CD4-positive, alpha-beta T cell (primary cell): ENCODE measurements around the gene PPP1R12B. TPM values are rescaled to one million over a fixed set of nuclear protein-coding genes. Genes with fewer than 3 reads are reported as not detected.

Experiments used
- ATAC-seq: fragments of 200-7000 bp; cut with Tn5 transposase; one replicate; pipeline ENCODE4 v1.10.0; 2022; ENCODE audit warnings: mild to moderate bottlenecking; ENCODE audit not compliant: poor library complexity
- CTCF ChIA-PET: fragments of 350-600 bp; sonication (Branson Sonifier 250); formaldehyde crosslinking; loops from one replicate; lab custom pipeline; 2021; ENCODE audit warnings: antibody characterized with exemption, inconsistent platforms; lab: Charles Lee
- POLR2A ChIA-PET: fragments of 350-600 bp; sonication (Branson Sonifier 250); formaldehyde crosslinking; loops from one replicate; lab custom pipeline; 2021; ENCODE audit warnings: antibody characterized with exemption, inconsistent platforms; lab: Charles Lee
- DNase-seq, 14 experiments: peaks; one replicate each; pipeline ENCODE4 v3.0.0-alpha.2; 2013 to 2020; ENCODE audit warnings: mixed read lengths in 2 of 14
- H3K27ac ChIP-seq, 2 donors: one replicate each; pipeline versions ENCODE4 v1.5.1 to v1.7.0; 2013; ENCODE audit warnings: low read length in 2 of 2, low read depth in 1 of 2, mild to moderate bottlenecking in 1 of 2
- H3K27me3 ChIP-seq, 2 experiments: 1 replicate in 1 of 2; 2 replicates in 1 of 2; pipeline versions ENCODE4 v1.6.1 to v1.7.0; 2013; ENCODE audit warnings: low read length in 2 of 2, control low read depth in 1 of 2, mild to moderate bottlenecking in 1 of 2, moderate library complexity in 1 of 2; ENCODE audit not compliant: insufficient read depth in 2 of 2, control insufficient read depth in 1 of 2
- H3K36me3 ChIP-seq: one replicate; pipeline ENCODE4 v1.6.1; 2013; ENCODE audit warnings: low read length, control low read depth; ENCODE audit not compliant: insufficient read depth
- H3K4me1 ChIP-seq: one replicate; pipeline ENCODE4 v1.6.1; 2013; ENCODE audit warnings: low read length, control low read depth; ENCODE audit not compliant: insufficient read depth
- H3K4me3 ChIP-seq: one replicate; pipeline ENCODE4 v1.5.1; 2013; ENCODE audit warnings: mild to moderate bottlenecking, low read length, moderate library complexity
- H3K9me3 ChIP-seq, 2 experiments: 1 replicate in 1 of 2; 2 replicates in 1 of 2; pipeline versions ENCODE4 v1.6.1 to v1.7.0; 2013; ENCODE audit warnings: low read length in 2 of 2, mild to moderate bottlenecking in 2 of 2, control low read depth in 1 of 2, moderate library complexity in 1 of 2; ENCODE audit not compliant: control insufficient read depth in 1 of 2, insufficient read depth in 1 of 2
- H3K27ac Mint-ChIP-seq: one replicate; pipeline ENCODE4 v1.8.0; 2020; ENCODE audit warnings: mixed read lengths
- H3K27me3 Mint-ChIP-seq: one replicate; pipeline ENCODE4 v1.8.0; 2021; ENCODE audit warnings: mixed read lengths
- H3K36me3 Mint-ChIP-seq: one replicate; pipeline ENCODE4 v1.8.0; 2021; ENCODE audit warnings: low read depth, mixed read lengths
- H3K4me1 Mint-ChIP-seq: one replicate; pipeline ENCODE4 v1.8.0; 2021; ENCODE audit warnings: low read depth, mixed read lengths
- H3K4me3 Mint-ChIP-seq: one replicate; pipeline ENCODE4 v1.8.0; 2020; ENCODE audit warnings: mild to moderate bottlenecking, mixed read lengths
- H3K9me3 Mint-ChIP-seq: one replicate; pipeline ENCODE4 v1.8.0; 2020; ENCODE audit warnings: mixed read lengths
- intact Hi-C, 2 experiments: fragments of 100-400 bp; cut with DNase I in 1 of 2; cut with micrococcal nuclease in 1 of 2; formaldehyde crosslinking; loops; one replicate each; pipeline versions ENCODE4 v1.15.1 to v1.9.0; 2023 to 2025; cut with DNase I, micrococcal nuclease
- total RNA-seq, 174 experiments: library from RNA in 2 of 174; stranded (reverse) in 2 of 174; gene quantifications; one replicate each; pipeline ENCODE4 v1.2.3 and lab custom pipeline; 2021 to 2026
- TF ChIP-seq, protein P1 (sequence below): fragments of 200-600 bp; IDR thresholded peaks from one replicate; pipeline ENCODE4 v1.8.0; 2022; ENCODE audit warnings: antibody characterized with exemption, mild to moderate bottlenecking

Gene PPP1R12B
- total RNA-seq, 2 experiments from 2014 or later, result 15.0 to 15.3 TPM

DNA sequence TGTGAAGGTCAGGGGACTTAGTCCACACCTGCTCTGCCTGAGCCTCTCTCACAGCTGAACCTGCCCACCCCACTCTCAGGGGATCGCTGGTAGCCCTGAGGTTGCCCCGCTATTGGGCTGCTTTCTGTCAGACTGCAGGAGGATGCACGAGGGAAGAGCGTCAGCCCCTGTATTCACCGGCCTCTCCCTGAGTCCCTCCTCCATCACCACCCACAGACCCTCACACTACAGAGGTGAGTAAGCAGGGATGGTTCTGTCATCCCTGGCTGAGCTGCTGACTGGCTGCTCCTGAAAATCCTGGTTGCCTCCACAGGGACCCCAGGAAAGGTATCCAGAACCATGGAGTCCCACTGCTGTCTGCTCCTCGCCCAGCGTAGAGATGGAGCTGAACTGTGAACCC, 243.0 kb downstream of the PPP1R12B start:
- Histone ChIP-seq H3K27ac (no peak overlapping the region), H3K4me1 (no peaks in the 10 kb centered on the region), H3K27me3 (no peaks in the 10 kb centered on the region), H3K36me3 (no peaks in the 10 kb centered on the region), H3K9me3 (no peaks in the 10 kb centered on the region), H3K4me3 (no peak overlapping the region)
- Mint-ChIP-seq H3K4me3 (no peak overlapping the region), H3K27ac (no peak overlapping the region), H3K27me3 (no peaks in the 10 kb centered on the region), H3K9me3 (no peaks in the 10 kb centered on the region), H3K4me1 (no peaks in the 10 kb centered on the region), H3K36me3 (no peaks in the 10 kb centered on the region)
- intact Hi-C loops, result no loop called here
- DNase-seq, result no peak
- ChIA-PET CTCF (no interaction called here), POLR2A (no interaction called here)
- TF ChIP-seq, protein P1, sequence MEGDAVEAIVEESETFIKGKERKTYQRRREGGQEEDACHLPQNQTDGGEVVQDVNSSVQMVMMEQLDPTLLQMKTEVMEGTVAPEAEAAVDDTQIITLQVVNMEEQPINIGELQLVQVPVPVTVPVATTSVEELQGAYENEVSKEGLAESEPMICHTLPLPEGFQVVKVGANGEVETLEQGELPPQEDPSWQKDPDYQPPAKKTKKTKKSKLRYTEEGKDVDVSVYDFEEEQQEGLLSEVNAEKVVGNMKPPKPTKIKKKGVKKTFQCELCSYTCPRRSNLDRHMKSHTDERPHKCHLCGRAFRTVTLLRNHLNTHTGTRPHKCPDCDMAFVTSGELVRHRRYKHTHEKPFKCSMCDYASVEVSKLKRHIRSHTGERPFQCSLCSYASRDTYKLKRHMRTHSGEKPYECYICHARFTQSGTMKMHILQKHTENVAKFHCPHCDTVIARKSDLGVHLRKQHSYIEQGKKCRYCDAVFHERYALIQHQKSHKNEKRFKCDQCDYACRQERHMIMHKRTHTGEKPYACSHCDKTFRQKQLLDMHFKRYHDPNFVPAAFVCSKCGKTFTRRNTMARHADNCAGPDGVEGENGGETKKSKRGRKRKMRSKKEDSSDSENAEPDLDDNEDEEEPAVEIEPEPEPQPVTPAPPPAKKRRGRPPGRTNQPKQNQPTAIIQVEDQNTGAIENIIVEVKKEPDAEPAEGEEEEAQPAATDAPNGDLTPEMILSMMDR, result no peak
- ATAC-seq, result no peak

DNA sequence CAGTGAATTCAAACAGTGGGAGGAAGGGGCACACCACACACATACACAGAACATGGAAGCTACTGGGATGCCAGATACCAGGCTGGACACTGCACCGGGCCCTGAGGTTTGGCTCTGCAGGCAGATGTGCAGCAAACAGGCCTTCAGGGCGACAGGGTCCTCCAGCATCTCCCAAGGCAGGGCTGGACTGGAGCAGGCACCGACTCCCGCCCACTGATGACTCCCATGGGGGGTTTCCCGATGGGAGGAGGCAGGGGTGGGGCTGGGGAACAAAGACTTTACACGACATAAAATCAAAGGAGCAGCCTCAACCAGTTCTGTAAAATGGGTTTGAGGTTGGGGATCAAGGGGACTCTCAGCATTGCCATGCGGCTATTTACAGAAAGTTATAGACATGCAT, 243.6 kb downstream of the PPP1R12B start:
- ChIA-PET POLR2A (no interaction called here), CTCF (no interaction called here)
- Mint-ChIP-seq H3K4me3 (no peak overlapping the region), H3K4me1 (no peaks in the 10 kb centered on the region), H3K9me3 (no peaks in the 10 kb centered on the region), H3K27me3 (no peaks in the 10 kb centered on the region), H3K36me3 (no peaks in the 10 kb centered on the region), H3K27ac (no peak overlapping the region)
- H3K9me3 ChIP-seq, result no peaks in the 10 kb centered on the region
- intact Hi-C loops, result no loop called here
- no peaks in the 10 kb centered on the region for H3K4me1 ChIP-seq
- H3K4me3 ChIP-seq, result no peak overlapping the region
- H3K27me3 ChIP-seq, result no peaks in the 10 kb centered on the region
- DNase-seq (no peak), ATAC-seq (no peak)
- no peaks in the 10 kb centered on the region for H3K36me3 ChIP-seq
- no peak overlapping the region for H3K27ac ChIP-seq
- TF ChIP-seq, protein P1, result no peak

DNA sequence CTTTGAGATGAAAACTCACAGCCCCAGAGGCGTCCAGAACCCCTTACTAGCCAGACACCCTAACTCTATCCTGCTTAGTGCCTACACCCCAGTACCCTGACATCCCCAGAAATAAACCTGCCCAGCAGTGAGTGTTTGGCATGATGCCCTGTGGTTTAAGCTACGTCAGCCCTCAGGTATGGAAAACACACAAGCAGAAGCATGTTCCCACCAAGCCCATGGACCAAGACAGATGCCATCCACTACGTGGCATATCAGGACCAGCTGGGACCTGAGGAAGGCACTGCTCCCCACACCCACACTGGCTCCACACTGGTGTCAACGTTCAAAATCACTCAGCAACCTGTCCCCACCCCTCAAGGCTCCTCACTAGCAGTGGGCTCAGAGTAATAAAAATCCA, 245.3 kb downstream of the PPP1R12B start:
- Mint-ChIP-seq H3K4me1 (no peaks in the 10 kb centered on the region), H3K27ac (no peak overlapping the region), H3K4me3 (no peak overlapping the region), H3K36me3 (no peaks in the 10 kb centered on the region), H3K27me3 (no peaks in the 10 kb centered on the region), H3K9me3 (no peaks in the 10 kb centered on the region)
- Histone ChIP-seq H3K4me1 (no peaks in the 10 kb centered on the region), H3K36me3 (no peaks in the 10 kb centered on the region), H3K4me3 (no peak overlapping the region), H3K27me3 (no peaks in the 10 kb centered on the region), H3K9me3 (no peaks in the 10 kb centered on the region), H3K27ac (no peak overlapping the region)
- ATAC-seq, result no peak
- DNase-seq, result no peak
- intact Hi-C loops, result no loop called here
- CTCF ChIA-PET, result no interaction called here
- TF ChIP-seq, protein P1, result no peak
- POLR2A ChIA-PET, result no interaction called here
